Globus pallidus (tissue), 1 donor: ENCODE data around the gene MESP1.

Experiments used
- DNase-seq: peaks from one replicate; pipeline ENCODE4 v3.0.0-alpha.2; 2015; ENCODE audit warnings: low spot score

The MESP1 gene

GRCh38 chr15:89758283-89758682 lies 7.2 kb upstream of the MESP1 start:
- no peak for DNase-seq

DNA sequence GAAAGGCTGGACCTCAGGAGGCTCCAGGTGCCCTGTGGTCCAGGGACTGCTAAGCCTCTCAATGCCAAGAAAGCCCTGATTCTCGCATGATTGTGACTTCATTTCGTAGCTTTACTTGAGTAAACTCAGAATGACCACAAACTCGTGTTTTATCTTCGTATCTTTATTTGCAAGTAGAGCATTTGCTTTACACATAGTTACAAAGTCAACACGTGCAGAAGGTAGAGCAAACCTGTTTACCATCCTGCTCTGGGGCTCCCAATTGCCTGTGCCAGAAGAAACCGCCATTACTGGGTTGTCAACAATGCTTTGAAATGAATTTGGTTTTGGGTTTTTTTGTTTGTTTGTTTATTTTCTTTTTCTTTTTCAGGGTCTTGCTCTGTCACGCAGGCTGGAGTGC lies 5.8 kb upstream of the MESP1 start:
- DNase-seq = no peak

- no peak for DNase-seq
These were observed 4.7 kb upstream of the MESP1 start for GRCh38 chr15:89755701-89756100.

GRCh38 chr15:89754361-89755154 lies 3.5 kb upstream of the MESP1 start:
- no peak for DNase-seq

DNA sequence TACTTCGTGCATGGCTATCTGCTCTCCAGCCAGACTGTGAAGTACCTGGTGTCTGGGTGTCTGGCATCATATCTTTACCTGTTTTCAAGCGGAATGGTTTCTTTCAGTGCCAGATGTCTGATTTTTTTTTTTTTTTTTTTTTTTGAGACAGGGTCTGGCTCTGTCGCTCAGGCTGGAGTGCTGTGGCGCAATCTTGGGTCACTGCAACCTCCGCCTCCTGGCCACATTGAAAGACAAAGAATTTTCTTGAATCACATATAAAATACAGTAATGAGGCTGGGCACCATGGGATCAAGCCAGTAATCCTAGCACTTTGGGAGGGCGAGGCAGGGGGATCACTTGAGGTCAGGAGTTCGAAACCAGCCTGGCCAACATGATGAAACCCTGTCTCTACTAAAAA lies 2.8 kb upstream of the MESP1 start:
- no peak for DNase-seq

GRCh38 chr15:89751748-89752147 lies 699 bp upstream of the MESP1 start:
- no peak for DNase-seq

DNA sequence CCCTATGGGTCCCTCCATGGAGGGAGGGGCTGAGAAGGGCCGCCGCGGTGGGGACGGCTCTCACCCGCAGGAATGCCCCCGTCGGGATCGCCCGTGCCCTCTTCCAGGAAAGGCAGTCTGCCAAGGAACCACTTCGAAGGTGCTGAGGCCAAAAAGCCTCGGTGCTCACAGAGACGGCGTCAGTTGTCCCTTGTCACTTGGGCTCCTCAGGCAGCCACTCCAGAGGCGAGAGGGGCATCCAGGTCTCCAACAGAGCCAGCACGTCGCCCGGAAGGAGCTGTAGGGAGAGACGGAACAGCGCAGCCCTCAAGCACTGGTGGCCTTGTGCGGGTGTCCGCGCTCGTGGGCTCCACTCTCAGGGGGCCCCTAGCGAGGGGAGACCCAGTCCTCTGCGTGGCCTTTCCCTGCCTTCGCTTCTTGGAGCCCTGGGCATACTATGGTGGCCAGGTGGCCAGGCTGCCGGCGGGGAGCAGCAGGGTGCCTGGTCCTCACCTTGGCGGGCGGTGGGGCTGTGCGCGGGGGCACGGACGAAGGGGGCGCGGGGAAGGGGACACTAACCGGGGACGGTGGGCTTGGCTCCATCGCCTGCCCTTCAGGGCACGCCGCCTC lies 994 bp downstream of the MESP1 start:
- no peak for DNase-seq

GRCh38 chr15:89749526-89749925 lies 1.5 kb downstream of the MESP1 start:
- DNase-seq = no peak

DNA sequence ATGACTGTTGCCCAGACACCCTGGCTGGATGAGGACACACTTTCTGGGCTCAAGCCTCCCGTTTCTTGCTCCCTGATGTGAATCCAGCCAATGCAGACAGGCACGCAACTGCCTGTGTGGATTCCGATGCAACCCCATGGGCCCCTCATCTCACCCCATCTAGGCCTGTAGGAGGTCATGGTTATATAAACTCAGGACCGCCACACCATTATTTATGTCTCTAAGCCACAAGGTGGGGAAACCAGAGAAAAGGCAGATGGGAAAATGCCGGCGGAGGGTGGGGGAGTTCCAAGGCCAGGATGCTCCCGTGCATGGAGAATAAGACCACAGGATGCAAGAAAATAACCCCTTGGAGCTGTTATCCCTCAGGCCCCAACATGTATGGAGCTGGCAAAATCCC lies 2.0 kb downstream of the MESP1 start:
- no peak for DNase-seq

DNA sequence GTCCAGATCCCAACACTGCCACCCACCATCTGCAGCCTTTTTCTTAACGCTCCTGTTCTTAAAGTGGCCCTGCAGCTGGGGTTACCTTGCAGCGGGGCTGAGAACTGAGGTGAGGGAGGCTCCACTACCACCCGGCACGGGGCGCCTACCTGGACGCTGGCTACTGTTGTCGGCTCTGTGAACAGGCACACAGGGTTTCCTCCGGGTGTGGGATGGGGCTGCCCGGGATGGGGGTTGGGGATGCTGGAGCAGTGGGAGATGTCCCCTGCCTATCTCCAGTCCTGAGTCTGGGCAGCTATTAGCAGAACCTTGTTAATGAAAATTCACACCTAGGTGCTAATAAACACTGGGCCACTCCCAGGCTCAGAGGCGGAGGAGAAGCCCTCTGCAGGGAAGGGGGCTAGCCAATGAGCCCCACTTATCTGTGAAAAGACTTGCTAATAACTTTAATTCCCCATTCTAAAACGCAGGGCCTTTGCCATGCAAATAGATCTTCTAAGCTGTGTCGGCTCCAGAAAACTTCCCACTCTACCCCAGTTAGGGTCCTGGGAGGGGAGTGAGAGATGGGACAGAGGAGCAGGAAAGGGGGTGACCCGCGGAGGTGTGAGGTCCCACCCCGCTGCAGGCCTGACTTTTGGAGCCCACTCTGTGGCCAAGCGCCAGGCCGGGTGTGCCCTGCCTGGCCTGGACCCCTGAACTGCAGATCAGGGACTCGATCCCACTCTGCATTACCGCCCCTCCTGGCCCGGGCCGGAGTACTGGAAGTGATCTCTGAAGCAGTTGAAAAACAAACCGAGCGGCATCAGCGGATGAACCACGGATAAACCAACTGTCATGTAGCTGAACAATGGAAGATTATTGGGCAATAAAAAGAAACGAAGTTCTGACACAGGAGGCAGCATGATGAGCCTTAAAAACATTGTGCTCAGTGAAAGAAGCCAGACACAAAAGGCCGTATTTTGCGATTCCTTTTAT lies 3.1 kb downstream of the MESP1 start:
- DNase-seq = no peak

DNA sequence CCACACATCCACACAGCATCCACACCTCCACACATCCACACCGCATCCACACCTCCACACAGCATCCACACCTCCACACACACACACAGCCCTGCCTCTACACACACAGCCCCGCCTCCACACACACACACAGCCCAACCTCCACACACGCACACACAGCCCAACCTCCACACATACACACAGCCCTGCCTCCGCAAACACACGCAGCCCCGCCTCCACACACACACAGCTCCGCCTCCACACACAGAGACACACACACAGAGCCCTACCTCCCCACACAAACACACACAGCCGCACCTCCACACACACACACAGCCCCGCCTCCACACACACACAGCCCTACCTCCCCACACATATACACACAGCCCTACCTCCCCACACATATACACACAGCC lies 4.7 kb downstream of the MESP1 start:
- no peak for DNase-seq

DNA sequence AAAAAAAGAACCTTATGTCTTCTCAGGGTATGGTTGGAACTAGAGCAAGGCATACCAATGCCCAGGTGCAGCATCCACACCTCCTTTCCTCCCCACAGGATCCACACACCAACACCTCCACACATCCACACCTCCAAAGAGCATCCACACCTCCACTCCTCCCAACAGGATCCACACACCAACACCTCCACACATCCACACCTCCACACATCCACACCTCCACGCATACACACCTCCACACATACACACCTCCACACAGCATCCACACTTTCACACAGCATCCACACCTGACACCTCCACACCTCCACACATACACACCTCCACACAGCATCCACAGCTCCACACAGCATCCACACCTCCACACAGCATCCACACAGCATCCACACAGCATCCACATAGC lies 5.3 kb downstream of the MESP1 start:
- DNase-seq = no peak

DNA sequence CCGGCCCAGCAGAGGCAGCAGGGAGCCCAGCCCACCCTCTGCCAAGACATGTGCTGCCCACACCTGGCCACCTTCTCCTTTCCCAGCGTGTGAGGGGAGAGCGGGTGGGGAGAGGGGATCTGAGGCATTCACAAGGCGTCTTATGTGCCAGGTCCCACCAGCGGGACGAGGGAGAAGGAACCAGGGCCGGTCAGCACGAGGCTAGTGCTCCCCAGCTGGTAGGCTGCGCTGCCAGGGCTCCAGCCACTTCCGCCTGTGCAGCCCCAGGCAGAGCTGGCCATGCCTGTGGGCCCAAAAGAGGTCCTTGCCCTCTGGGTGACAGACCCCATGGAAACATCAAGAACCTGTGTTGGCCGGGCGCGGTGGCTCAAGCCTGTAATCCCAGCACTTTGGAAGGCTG lies 5.9 kb downstream of the MESP1 start:
- DNase-seq = no peak

- no peak for DNase-seq
These were observed 7.5 kb downstream of the MESP1 start for GRCh38 chr15:89743594-89743993.

GRCh38 chr15:89743011-89743410 lies 8.0 kb downstream of the MESP1 start:
- DNase-seq = no peak

GRCh38 chr15:89740137-89740536 lies 10.9 kb downstream of the MESP1 start:
- DNase-seq = peak; percentile 51

- no peak for DNase-seq
These were observed 15.3 kb downstream of the MESP1 start for GRCh38 chr15:89735773-89736172.

DNA sequence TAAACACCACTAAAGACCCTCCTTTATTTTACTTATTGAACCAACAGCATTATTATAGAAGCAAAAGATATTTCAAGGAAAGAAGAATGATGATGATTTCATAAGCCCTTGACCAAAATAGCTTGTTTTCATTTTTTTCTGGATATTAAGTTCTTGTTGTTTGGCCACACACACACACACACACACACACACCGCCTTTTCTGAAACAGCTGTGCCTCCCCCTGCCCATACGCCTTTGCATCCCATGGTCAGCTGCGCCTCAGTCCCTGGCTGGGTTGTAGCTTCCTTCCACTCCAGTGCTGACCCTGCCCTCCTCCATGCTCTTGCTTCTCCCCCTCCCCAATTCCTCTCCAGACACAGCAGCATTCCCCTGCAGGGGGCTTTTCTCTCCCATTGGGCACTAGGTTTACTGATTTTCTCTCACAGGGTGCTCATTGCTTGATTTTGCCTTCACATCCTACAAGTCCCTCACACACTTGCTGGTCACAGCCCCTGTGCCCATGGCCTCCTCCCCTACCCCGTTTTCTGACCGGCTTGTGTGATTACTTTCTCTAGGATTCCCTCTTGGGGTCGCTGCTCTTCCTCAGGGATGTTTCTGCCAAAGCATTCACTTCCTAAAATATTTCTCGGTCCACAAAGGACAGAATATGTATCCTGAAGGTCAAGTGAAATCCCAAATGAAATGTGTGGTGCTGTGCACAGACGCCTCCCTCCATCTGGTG lies 18.4 kb downstream of the MESP1 start:
- no peak for DNase-seq

DNA sequence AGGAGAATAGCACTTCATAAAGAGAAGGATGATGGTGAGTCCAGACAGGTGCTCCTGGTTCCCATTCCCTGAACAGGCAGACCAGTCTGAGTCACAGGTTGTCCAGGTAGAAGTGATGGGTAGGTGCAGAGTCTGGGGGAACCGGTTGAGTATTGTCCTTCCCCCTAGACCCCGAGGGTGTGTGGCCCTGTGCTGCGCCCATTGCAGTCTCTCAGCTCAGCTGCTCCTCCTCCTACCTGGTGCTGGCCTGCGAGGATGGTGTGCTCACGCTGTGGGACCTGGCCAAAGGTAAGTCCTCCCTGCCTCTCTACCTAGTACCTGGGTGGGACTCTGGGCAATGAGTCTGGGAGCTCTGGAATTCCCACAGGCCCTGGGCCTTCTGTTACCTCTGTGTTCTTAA lies 19.8 kb downstream of the MESP1 start:
- no peak for DNase-seq

- no peak for DNase-seq
These were observed 22.8 kb downstream of the MESP1 start for GRCh38 chr15:89728254-89728653.

DNA sequence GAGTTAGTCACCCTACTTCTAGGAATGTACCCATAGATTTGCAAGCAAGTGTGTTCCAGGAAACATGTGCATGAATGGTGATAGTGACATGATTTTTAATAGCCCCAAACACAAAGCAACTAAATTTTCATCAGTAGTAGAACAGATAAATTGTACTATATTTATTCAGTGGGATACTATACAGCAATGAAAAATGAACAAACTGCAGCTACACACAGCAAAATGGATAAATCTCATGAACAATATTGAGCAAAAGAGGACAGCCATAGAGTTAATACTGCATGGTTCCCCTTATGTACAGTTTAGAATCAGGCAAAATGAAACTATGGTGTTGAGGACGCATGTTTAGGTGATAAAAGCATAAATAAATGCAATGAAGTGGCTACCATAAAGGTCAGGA lies 26.0 kb downstream of the MESP1 start:
- DNase-seq = no peak

DNA sequence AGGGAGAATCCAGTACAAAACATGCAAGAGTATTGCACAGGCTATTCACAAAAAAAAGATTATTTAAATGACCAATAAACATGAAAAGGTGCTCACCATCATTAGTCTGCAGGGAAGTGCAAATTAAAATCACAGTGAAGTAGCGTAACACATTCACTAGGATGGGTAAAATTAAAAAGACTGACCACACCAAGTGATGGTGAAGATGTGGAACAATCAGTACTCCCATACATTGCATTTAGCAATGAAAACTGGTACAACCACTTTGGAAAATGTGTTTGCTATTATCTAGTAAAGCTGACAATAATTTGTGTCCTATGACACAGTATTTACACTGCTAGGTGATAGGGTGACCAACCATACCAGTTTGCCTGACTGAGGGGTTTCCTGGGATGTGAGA lies 26.4 kb downstream of the MESP1 start:
- no peak for DNase-seq
